Measurements from ENCODE around the gene ABTB1. TPM values are rescaled to one million over a fixed set of nuclear protein-coding genes. Genes with fewer than 3 reads are reported as not detected.

Gene ABTB1
- total and polyA plus RNA-seq, 2 experiments from 2014 or later, result 3.7 to 5.7 TPM

- no peaks in the 10 kb centered on the region for H4K20me1 ChIP-seq (replicated peaks; ENCODE audit: insufficient read depth)
- TF ChIP-seq CREB1 (CRISPR knock-in tag; IDR thresholded peaks at IDR 0.05; ENCODE audit: low read depth), result no peak
- no peak for TF ChIP-seq JUNB (IDR thresholded peaks at IDR 0.05; ENCODE audit: unreplicated experiment)
- TF ChIP-seq STAT1 (IDR thresholded peaks at IDR 0.05; ENCODE audit: unreplicated experiment), result no peak
Observed at GRCh38 chr3:127719369-127719768, 46.6 kb downstream of the ABTB1 start.

DNA sequence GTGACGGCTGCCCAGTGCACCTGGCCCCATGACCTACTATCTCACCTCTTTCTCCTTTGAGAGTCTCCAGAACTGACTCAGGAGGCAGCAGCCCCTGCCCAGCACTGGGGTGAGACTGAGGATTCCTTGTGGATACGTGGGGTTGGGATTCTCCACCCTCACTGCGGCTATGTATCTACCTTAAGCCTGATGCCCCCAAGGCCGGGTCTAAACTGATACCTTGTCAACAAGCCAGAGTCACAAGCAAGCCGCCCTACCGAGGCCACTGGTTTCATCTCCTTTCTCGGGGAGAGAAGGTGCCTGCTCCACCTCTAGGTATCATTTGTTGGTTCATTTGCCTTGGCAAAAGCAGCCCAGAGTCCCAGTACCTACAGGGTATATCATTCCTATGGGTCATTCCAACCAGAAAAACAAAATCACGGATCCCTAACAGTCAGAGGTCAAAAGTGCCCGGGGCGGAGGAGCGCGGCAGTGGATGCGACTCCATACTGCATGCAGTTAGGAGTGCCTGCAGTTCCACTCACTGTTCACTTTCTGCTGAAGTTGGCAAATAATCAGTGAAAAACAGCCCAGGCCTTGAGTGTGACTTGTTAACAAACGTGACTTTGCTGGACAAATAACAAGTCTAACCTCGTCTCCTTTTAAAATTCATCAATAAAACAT lies 47.5 kb downstream of the ABTB1 start:
- Histone ChIP-seq H3K4me1 (ENCODE audit: insufficient read depth) (peaks cover 3% of the 10 kb centered on the region; the same call in 1 of the 2 replicates), H3K79me2 (replicated peaks; ENCODE audit: insufficient read depth) (no peaks in the 10 kb centered on the region), H3K9me2 (ENCODE audit: insufficient read depth) (0 out of 2 replicates have a peak, but pooled peaks cover 7% of the 10 kb centered on the region), H4K20me1 (replicated peaks; ENCODE audit: insufficient read depth) (no peaks in the 10 kb centered on the region), H3K36me3 (ENCODE audit: insufficient read depth) (no peaks in the 10 kb centered on the region), H3K4me2 (no peak overlapping the region), H3K4me3 (no peak overlapping the region), H3F3A (replicated peaks; ENCODE audit: low read depth) (no peaks in the 10 kb centered on the region), H3K27me3 (ENCODE audit: insufficient read depth) (no peaks in the 10 kb centered on the region), H2AFZ (no peak overlapping the region), H3K27ac (ENCODE audit: low read depth) (no peak overlapping the region)
- ATAC-seq (no peak), DNase-seq (ENCODE audit: low spot score) (no peak)
- H3K4me3 Mint-ChIP-seq, result no peak overlapping the region
- TF ChIP-seq POLR2AphosphoS5 (IDR thresholded peaks at IDR 0.05; ENCODE audit: low read depth), result no peak
- no peak for TF ChIP-seq REST (IDR thresholded peaks at IDR 0.05; ENCODE audit: unreplicated experiment)
- no peak for TF ChIP-seq JUNB (IDR thresholded peaks at IDR 0.05; ENCODE audit: unreplicated experiment)
- TF ChIP-seq, protein P1, sequence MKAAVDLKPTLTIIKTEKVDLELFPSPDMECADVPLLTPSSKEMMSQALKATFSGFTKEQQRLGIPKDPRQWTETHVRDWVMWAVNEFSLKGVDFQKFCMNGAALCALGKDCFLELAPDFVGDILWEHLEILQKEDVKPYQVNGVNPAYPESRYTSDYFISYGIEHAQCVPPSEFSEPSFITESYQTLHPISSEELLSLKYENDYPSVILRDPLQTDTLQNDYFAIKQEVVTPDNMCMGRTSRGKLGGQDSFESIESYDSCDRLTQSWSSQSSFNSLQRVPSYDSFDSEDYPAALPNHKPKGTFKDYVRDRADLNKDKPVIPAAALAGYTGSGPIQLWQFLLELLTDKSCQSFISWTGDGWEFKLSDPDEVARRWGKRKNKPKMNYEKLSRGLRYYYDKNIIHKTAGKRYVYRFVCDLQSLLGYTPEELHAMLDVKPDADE (IDR thresholded peaks at IDR 0.05), result no peak
- no peak for TF ChIP-seq CTCF (conservative IDR thresholded peaks at IDR 0.05; ENCODE audit: low read depth in 2 of 2)
- H3K27me3 Mint-ChIP-seq (ENCODE audit: insufficient read depth, low read depth, poor library complexity), result peaks cover 6% of the 10 kb centered on the region
- no peaks in the 10 kb centered on the region for H3K36me3 Mint-ChIP-seq (ENCODE audit: low read depth)
- peaks cover 23% of the 10 kb centered on the region for H3K4me1 Mint-ChIP-seq
- H3K27ac Mint-ChIP-seq, result no peak overlapping the region
- H3K9me3 Mint-ChIP-seq, result peaks cover 3% of the 10 kb centered on the region; the same call in 2 of the 3 replicates

More at GRCh38 chr3:127719369-127719768, 46.6 kb downstream of the ABTB1 start:
- no peaks in the 10 kb centered on the region for H3K36me3 Mint-ChIP-seq (ENCODE audit: low read depth)
- H3K27me3 ChIP-seq (ENCODE audit: insufficient read depth), result no peaks in the 10 kb centered on the region
- ATAC-seq (no peak), DNase-seq (ENCODE audit: low spot score) (no peak)
- H3K4me1 Mint-ChIP-seq, result peaks cover 25% of the 10 kb centered on the region
- no peaks in the 10 kb centered on the region for H3F3A ChIP-seq (replicated peaks; ENCODE audit: low read depth)
- peaks cover 3% of the 10 kb centered on the region; the same call in 2 of the 3 replicates for H3K9me3 Mint-ChIP-seq
- no peak overlapping the region for H3K4me3 ChIP-seq
- peaks cover 3% of the 10 kb centered on the region; the same call in 1 of the 2 replicates for H3K4me1 ChIP-seq (ENCODE audit: insufficient read depth)
- H3K79me2 ChIP-seq (replicated peaks; ENCODE audit: insufficient read depth), result no peaks in the 10 kb centered on the region
- H3K27ac ChIP-seq (ENCODE audit: low read depth), result no peak overlapping the region
- H3K27me3 Mint-ChIP-seq (ENCODE audit: insufficient read depth, low read depth, poor library complexity), result peaks cover 5% of the 10 kb centered on the region
- H3K9me2 ChIP-seq (ENCODE audit: insufficient read depth), result 0 out of 2 replicates have a peak, but pooled peaks cover 7% of the 10 kb centered on the region
- H3K4me3 Mint-ChIP-seq, result no peak overlapping the region
- no peak overlapping the region for H2AFZ ChIP-seq
- H3K36me3 ChIP-seq (ENCODE audit: insufficient read depth), result no peaks in the 10 kb centered on the region
- no peak overlapping the region for H3K4me2 ChIP-seq
- H3K27ac Mint-ChIP-seq, result no peak overlapping the region
